Measurements from ENCODE around the gene ADNP2.
A peak's percentile ranks its signal among the peaks of the same experiment; 100 is the strongest.

ADNP2 gene

DNA sequence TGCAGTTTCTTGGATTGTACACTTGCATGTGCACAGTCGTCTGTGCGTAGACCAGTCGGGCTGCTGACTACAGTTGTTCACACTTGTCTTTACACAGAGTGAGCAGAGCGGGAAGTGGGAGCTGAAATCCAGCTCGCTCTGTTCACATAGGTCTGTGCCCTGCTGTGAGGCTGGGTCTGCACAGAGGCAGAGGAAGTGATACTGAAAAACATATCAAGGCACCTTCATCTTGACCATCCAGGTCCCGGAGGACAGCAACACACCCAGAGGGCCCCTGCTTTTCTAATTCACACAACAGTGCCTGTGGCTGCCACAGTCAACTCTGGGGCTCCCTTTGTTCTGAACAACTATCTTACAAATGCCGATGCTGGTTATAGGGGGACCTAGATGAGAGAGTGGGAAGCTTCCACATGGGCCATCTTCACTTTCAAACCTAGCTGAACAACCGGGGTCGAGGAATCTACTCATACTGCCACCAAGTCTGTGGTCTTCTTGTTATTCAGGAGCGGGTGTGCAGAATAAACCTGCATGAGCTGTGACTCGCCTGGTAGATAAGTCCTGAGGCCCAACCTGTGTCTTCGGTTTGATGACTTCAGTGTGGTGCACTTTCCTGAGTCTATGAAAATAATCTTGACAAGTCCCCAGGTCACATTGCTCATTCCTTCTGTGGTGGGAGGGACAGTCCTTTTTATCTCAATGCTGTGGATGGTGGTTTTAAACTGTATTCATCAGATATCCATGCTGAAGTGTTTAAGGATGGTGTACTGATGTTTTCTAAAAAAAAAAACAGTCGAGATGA, 3.5 kb upstream of the ADNP2 start:
- H3K9me3 ChIP-seq (ENCODE audit: control insufficient read depth in 5 of 5, low read length in 5 of 5), result peaks cover 0 to 3% (median 0%) of the 10 kb centered on the region in 5 donors

GRCh38 chr18:80106482-80107051, 2.5 kb upstream of the ADNP2 start:
- H3K9ac ChIP-seq (ENCODE audit: low read length in 5 of 5), result no peak overlapping the region
- H3K4me3 ChIP-seq (ENCODE audit: low read depth in 1 of 5, low read length in 5 of 5), result no peak overlapping the region
- H3K4me1 ChIP-seq (ENCODE audit: control insufficient read depth in 5 of 5, insufficient read depth in 5 of 5, low read length in 5 of 5), result peaks cover 4 to 23% (median 16%) of the 10 kb centered on the region in 5 donors
- peaks cover 0 to 3% (median 0%) of the 10 kb centered on the region in 5 donors for H3K9me3 ChIP-seq (ENCODE audit: control insufficient read depth in 5 of 5, low read length in 5 of 5)
- H3K27ac ChIP-seq (ENCODE audit: low read depth, low read length), result no peak overlapping the region
- no peaks in the 10 kb centered on the region for H3K36me3 ChIP-seq (ENCODE audit: control insufficient read depth in 5 of 5, insufficient read depth in 5 of 5, low read length in 5 of 5)
- H3K27me3 ChIP-seq (ENCODE audit: control insufficient read depth in 5 of 5, insufficient read depth in 4 of 5, low read length in 5 of 5), result no peaks in the 10 kb centered on the region

More for the DNA sequence above, 3.5 kb upstream of the ADNP2 start:
- H3K4me1 ChIP-seq (ENCODE audit: control insufficient read depth in 5 of 5, insufficient read depth in 5 of 5, low read length in 5 of 5), result peaks cover 4 to 16% (median 10%) of the 10 kb centered on the region in 5 donors
- H3K27me3 ChIP-seq (ENCODE audit: control insufficient read depth in 5 of 5, insufficient read depth in 4 of 5, low read length in 5 of 5), result no peaks in the 10 kb centered on the region
- no peaks in the 10 kb centered on the region for H3K36me3 ChIP-seq (ENCODE audit: control insufficient read depth in 5 of 5, insufficient read depth in 5 of 5, low read length in 5 of 5)
- H3K4me3 ChIP-seq (ENCODE audit: low read depth in 1 of 5, low read length in 5 of 5), result no peak overlapping the region
- H3K27ac ChIP-seq (ENCODE audit: low read depth, low read length), result no peak overlapping the region
- H3K9ac ChIP-seq (ENCODE audit: low read length in 5 of 5), result no peak overlapping the region

DNA sequence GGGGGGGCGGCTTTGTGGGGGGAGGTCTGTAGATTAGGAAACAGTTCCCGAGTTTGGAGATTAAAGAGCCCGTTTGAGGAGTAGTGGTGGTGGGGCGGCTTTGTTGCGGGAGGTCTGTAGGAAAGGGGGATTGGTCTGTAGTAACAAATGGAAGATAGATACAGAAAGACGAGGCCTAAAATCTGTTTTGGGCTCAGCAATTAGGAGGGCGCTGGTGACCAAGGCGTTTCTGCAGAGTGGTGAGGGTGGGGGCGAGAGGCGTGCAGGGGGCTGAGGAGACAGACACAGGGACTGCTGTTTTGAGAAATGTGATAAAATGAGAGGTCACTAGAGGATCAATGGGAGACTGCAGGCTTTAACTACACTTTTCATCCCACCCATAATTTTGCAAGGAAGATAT, 1.6 kb upstream of the ADNP2 start:
- no peaks in the 10 kb centered on the region for H3K27me3 ChIP-seq (ENCODE audit: control insufficient read depth in 5 of 5, insufficient read depth in 4 of 5, low read length in 5 of 5)
- H3K36me3 ChIP-seq (ENCODE audit: control insufficient read depth in 5 of 5, insufficient read depth in 5 of 5, low read length in 5 of 5), result no peaks in the 10 kb centered on the region
- peak overlapping the region; percentile 81 for H3K27ac ChIP-seq (ENCODE audit: low read depth, low read length)
- no peak overlapping the region for H3K4me3 ChIP-seq (ENCODE audit: low read depth in 1 of 5, low read length in 5 of 5)
- no peak overlapping the region for H3K9ac ChIP-seq (ENCODE audit: low read length in 5 of 5)
- peaks cover 4 to 23% (median 16%) of the 10 kb centered on the region in 5 donors for H3K4me1 ChIP-seq (ENCODE audit: control insufficient read depth in 5 of 5, insufficient read depth in 5 of 5, low read length in 5 of 5)
- H3K9me3 ChIP-seq (ENCODE audit: control insufficient read depth in 5 of 5, low read length in 5 of 5), result peaks cover 0 to 3% (median 0%) of the 10 kb centered on the region in 5 donors

DNA sequence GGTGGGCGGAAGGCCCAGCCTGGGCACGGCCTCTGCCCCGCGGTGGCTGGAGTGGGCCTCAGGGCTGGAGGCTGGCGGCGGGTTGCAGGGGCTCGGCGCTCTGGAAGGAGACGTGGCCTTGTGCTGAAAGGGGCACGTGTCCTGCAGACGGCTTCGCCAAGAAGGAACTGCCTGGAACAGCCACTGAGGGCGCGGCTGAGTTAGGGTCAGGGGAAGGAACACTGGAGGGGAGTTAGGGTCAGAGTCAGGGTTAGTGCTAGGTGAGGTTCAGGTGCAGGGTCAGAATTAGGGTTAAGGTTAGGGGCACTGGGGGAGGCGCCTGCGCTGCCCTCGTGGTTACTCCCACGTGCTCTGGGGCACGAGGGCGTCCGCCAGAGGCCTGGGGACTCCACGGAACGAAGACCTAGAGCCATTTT, 933 bp upstream of the ADNP2 start:
- Histone ChIP-seq H3K36me3 (ENCODE audit: control insufficient read depth in 5 of 5, insufficient read depth in 5 of 5, low read length in 5 of 5) (no peaks in the 10 kb centered on the region), H3K4me3 (ENCODE audit: low read depth in 1 of 5, low read length in 5 of 5) (no peak overlapping the region), H3K9me3 (ENCODE audit: control insufficient read depth in 5 of 5, low read length in 5 of 5) (peaks cover 0 to 3% (median 0%) of the 10 kb centered on the region in 5 donors), H3K4me1 (ENCODE audit: control insufficient read depth in 5 of 5, insufficient read depth in 5 of 5, low read length in 5 of 5) (peaks cover 4 to 23% (median 16%) of the 10 kb centered on the region in 5 donors), H3K9ac (ENCODE audit: low read length in 5 of 5) (no peak overlapping the region), H3K27me3 (ENCODE audit: control insufficient read depth in 5 of 5, insufficient read depth in 4 of 5, low read length in 5 of 5) (no peaks in the 10 kb centered on the region), H3K27ac (ENCODE audit: low read depth, low read length) (peak overlapping the region; percentile 81)

DNA sequence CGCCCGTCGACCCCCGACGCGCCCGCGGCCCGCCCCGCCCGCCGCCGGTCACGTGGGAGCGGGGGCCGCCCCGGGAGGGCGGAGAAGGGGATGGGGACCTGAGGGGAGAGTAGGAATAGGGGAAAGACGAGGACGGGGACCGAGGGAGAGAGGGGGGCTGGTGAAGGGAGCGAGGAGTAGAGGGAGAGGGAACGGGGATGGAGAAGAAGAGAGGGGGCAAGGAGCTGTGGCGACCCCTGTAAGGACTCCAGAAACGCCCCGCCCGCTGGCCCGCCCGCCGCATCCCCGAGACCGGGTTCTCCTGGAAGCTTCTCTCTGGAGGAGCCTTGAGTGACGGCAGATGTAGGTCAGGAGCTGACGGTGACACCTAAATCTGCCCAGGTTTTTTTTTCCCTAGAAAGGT, 615 bp downstream of the ADNP2 start:
- H3K4me1 ChIP-seq (ENCODE audit: control insufficient read depth in 5 of 5, insufficient read depth in 5 of 5, low read length in 5 of 5), result peaks cover 4 to 23% (median 20%) of the 10 kb centered on the region in 5 donors
- H3K36me3 ChIP-seq (ENCODE audit: control insufficient read depth in 5 of 5, insufficient read depth in 5 of 5, low read length in 5 of 5), result no peaks in the 10 kb centered on the region
- H3K27ac ChIP-seq (ENCODE audit: low read depth, low read length), result peak overlapping the region; percentile 41
- H3K9ac ChIP-seq (ENCODE audit: low read length in 5 of 5), result peak overlapping the region in 4 of 5 donors; percentile 62 to 79 (median 74)
- peaks cover 0 to 3% (median 0%) of the 10 kb centered on the region in 5 donors for H3K9me3 ChIP-seq (ENCODE audit: control insufficient read depth in 5 of 5, low read length in 5 of 5)
- no peaks in the 10 kb centered on the region for H3K27me3 ChIP-seq (ENCODE audit: control insufficient read depth in 5 of 5, insufficient read depth in 4 of 5, low read length in 5 of 5)
- H3K4me3 ChIP-seq (ENCODE audit: low read depth in 1 of 5, low read length in 5 of 5), result peak overlapping the region; percentile 73 to 81 (median 77)

GRCh38 chr18:80112624-80113248, 3.7 kb downstream of the ADNP2 start:
- H3K9me3 ChIP-seq (ENCODE audit: control insufficient read depth in 5 of 5, low read length in 5 of 5), result peaks cover 0 to 3% (median 0%) of the 10 kb centered on the region in 5 donors
- no peak overlapping the region for H3K27ac ChIP-seq (ENCODE audit: low read depth, low read length)
- H3K4me1 ChIP-seq (ENCODE audit: control insufficient read depth in 5 of 5, insufficient read depth in 5 of 5, low read length in 5 of 5), result peaks cover 4 to 27% (median 15%) of the 10 kb centered on the region in 5 donors
- H3K27me3 ChIP-seq (ENCODE audit: control insufficient read depth in 5 of 5, insufficient read depth in 4 of 5, low read length in 5 of 5), result no peaks in the 10 kb centered on the region
- H3K36me3 ChIP-seq (ENCODE audit: control insufficient read depth in 5 of 5, insufficient read depth in 5 of 5, low read length in 5 of 5), result peaks cover 0 to 3% (median 0%) of the 10 kb centered on the region in 5 donors
- H3K4me3 ChIP-seq (ENCODE audit: low read depth in 1 of 5, low read length in 5 of 5), result no peak overlapping the region
- H3K9ac ChIP-seq (ENCODE audit: low read length in 5 of 5), result no peak overlapping the region

- H3K4me1 ChIP-seq (ENCODE audit: control insufficient read depth in 5 of 5, insufficient read depth in 5 of 5, low read length in 5 of 5), result peaks cover 0 to 35% (median 21%) of the 10 kb centered on the region in 5 donors
- H3K27me3 ChIP-seq (ENCODE audit: control insufficient read depth in 5 of 5, insufficient read depth in 4 of 5, low read length in 5 of 5), result no peaks in the 10 kb centered on the region
Measured at GRCh38 chr18:80115035-80115434, 6.0 kb downstream of the ADNP2 start.

DNA sequence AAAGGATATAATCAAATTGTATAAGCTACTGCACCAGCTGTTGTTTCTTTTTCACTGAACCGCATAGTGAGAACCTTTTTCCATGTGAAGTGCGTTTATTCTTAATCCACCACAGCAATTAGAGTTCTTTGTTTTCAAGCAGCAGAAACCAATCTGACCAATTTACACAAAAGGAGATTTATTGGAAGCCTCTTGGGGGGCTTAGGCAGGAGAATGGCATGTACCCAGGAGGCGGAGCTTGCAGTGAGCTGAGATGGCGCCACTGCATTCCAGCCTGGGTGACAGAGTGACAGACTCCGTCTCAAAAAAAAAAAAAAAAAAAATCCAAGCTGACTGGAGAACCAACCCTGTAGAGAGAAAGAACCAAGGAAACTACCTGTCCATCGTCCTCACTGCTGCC, 10.0 kb downstream of the ADNP2 start:
- Histone ChIP-seq H3K9ac (ENCODE audit: low read length in 5 of 5) (no peak overlapping the region), H3K36me3 (ENCODE audit: control insufficient read depth in 5 of 5, insufficient read depth in 5 of 5, low read length in 5 of 5) (peaks cover 5 to 14% (median 11%) of the 10 kb centered on the region in 5 donors), H3K27me3 (ENCODE audit: control insufficient read depth in 5 of 5, insufficient read depth in 4 of 5, low read length in 5 of 5) (no peaks in the 10 kb centered on the region), H3K4me3 (ENCODE audit: low read depth in 1 of 5, low read length in 5 of 5) (no peak overlapping the region), H3K4me1 (ENCODE audit: control insufficient read depth in 5 of 5, insufficient read depth in 5 of 5, low read length in 5 of 5) (peaks cover 0 to 28% (median 11%) of the 10 kb centered on the region in 5 donors), H3K9me3 (ENCODE audit: control insufficient read depth in 5 of 5, low read length in 5 of 5) (no peaks in the 10 kb centered on the region), H3K27ac (ENCODE audit: low read depth, low read length) (no peak overlapping the region)

More at GRCh38 chr18:80115035-80115434, 6.0 kb downstream of the ADNP2 start:
- Histone ChIP-seq H3K9ac (ENCODE audit: low read length in 5 of 5) (no peak overlapping the region), H3K27ac (ENCODE audit: low read depth, low read length) (no peak overlapping the region), H3K9me3 (ENCODE audit: control insufficient read depth in 5 of 5, low read length in 5 of 5) (no peaks in the 10 kb centered on the region), H3K4me3 (ENCODE audit: low read depth in 1 of 5, low read length in 5 of 5) (no peak overlapping the region), H3K36me3 (ENCODE audit: control insufficient read depth in 5 of 5, insufficient read depth in 5 of 5, low read length in 5 of 5) (peaks cover 5 to 11% (median 10%) of the 10 kb centered on the region in 5 donors)

DNA sequence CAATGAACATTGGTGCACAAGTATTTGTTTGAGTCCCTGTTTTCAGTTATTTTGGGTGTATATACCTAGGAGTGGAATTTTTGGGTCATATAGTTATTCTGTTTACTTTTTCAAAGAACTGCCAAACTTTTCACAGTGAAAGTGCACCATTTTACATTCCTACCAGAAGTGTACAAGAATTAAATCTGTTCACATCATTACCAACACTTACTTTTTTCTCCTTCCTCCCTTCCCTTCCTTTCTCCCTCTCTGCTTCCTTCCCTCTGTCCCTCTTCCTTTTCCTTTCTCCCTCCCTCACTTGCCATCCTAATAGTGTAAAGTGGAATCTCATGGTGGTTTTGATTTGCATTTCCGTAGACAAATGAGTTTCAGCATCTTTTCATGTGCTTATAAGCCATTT, 11.9 kb downstream of the ADNP2 start:
- Histone ChIP-seq H3K36me3 (ENCODE audit: control insufficient read depth in 5 of 5, insufficient read depth in 5 of 5, low read length in 5 of 5) (peaks cover 5 to 14% (median 11%) of the 10 kb centered on the region in 5 donors), H3K4me1 (ENCODE audit: control insufficient read depth in 5 of 5, insufficient read depth in 5 of 5, low read length in 5 of 5) (peaks cover 0 to 20% (median 11%) of the 10 kb centered on the region in 5 donors), H3K4me3 (ENCODE audit: low read depth in 1 of 5, low read length in 5 of 5) (no peak overlapping the region), H3K9ac (ENCODE audit: low read length in 5 of 5) (no peak overlapping the region), H3K9me3 (ENCODE audit: control insufficient read depth in 5 of 5, low read length in 5 of 5) (no peaks in the 10 kb centered on the region), H3K27ac (ENCODE audit: low read depth, low read length) (no peak overlapping the region), H3K27me3 (ENCODE audit: control insufficient read depth in 5 of 5, insufficient read depth in 4 of 5, low read length in 5 of 5) (no peaks in the 10 kb centered on the region)

DNA sequence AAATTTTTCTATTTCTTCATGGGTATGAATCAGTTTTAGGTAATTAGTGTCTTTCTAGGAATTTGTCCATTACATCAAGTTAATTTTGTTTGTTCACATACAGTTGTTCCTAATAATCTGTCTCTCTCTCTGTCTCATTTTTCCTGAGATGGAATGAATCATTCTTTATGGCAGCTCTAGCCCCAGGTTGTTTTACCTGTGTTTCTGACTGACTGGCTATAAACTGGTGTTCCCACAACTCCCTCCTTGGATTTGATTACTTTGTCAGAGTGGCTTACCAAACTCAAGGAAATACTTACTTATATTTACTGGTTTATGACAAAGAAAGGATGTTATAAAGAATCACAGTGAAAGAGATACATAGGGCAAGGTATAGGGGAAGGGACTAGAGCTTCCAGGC, 15.1 kb downstream of the ADNP2 start:
- Histone ChIP-seq H3K27me3 (ENCODE audit: control insufficient read depth in 5 of 5, insufficient read depth in 4 of 5, low read length in 5 of 5) (no peaks in the 10 kb centered on the region), H3K27ac (ENCODE audit: low read depth, low read length) (no peak overlapping the region), H3K4me1 (ENCODE audit: control insufficient read depth in 5 of 5, insufficient read depth in 5 of 5, low read length in 5 of 5) (peaks cover 0 to 18% (median 11%) of the 10 kb centered on the region in 5 donors)

More for the DNA sequence above, 15.1 kb downstream of the ADNP2 start:
- Histone ChIP-seq H3K4me3 (ENCODE audit: low read depth in 1 of 5, low read length in 5 of 5) (no peak overlapping the region), H3K9me3 (ENCODE audit: control insufficient read depth in 5 of 5, low read length in 5 of 5) (no peaks in the 10 kb centered on the region), H3K36me3 (ENCODE audit: control insufficient read depth in 5 of 5, insufficient read depth in 5 of 5, low read length in 5 of 5) (peaks cover 5 to 9% (median 7%) of the 10 kb centered on the region in 5 donors), H3K9ac (ENCODE audit: low read length in 5 of 5) (no peak overlapping the region)

Measured in subcutaneous abdominal adipose tissue (tissue), 5 donors.